CD14-positive monocyte (primary cell): ENCODE measurements around the gene MNX1. TPM values are rescaled to one million over a fixed set of nuclear protein-coding genes. Genes with fewer than 3 reads are reported as not detected.

Source experiments
- DNase-seq, 3 donors: peaks; one replicate each; pipeline ENCODE4 v3.0.0-alpha.2; 2011 to 2022
- H2AFZ ChIP-seq: 2 replicates; pipeline ENCODE4 v1.6.0; 2012; ENCODE audit warnings: mild to moderate bottlenecking, low read depth, low read length, inconsistent platforms; ENCODE audit not compliant: insufficient read depth, poor library complexity, severe bottlenecking
- H3K27ac ChIP-seq, 2 donors: 1 replicate in 1 of 2; 2 replicates in 1 of 2; pipeline ENCODE4 v1.5.1; 2012 to 2013; ENCODE audit warnings: low read length in 2 of 2, control low read depth in 1 of 2, inconsistent platforms in 1 of 2, low read depth in 1 of 2, mild to moderate bottlenecking in 1 of 2
- H3K27me3 ChIP-seq, 2 donors: one replicate each; pipeline versions ENCODE4 v1.6.0 to v1.6.1; 2011 to 2013; ENCODE audit warnings: low read length in 2 of 2; ENCODE audit not compliant: control insufficient read depth in 2 of 2, insufficient read depth in 2 of 2
- H3K36me3 ChIP-seq, 2 donors: replicated peaks in 1 of 2; 1 replicate in 1 of 2; 2 replicates in 1 of 2; pipeline versions ENCODE4 v1.5.1 to v1.6.1; 2012 to 2013; ENCODE audit warnings: low read length in 2 of 2, control low read depth in 1 of 2, inconsistent platforms in 1 of 2, mild to moderate bottlenecking in 1 of 2; ENCODE audit not compliant: insufficient read depth in 2 of 2, control insufficient read depth in 1 of 2
- H3K4me1 ChIP-seq, 2 donors: 1 replicate in 1 of 2; 2 replicates in 1 of 2; pipeline versions ENCODE4 v1.5.1 to v1.6.1; 2012 to 2013; ENCODE audit warnings: low read length in 2 of 2, control low read depth in 1 of 2, inconsistent platforms in 1 of 2, mild to moderate bottlenecking in 1 of 2, moderate library complexity in 1 of 2; ENCODE audit not compliant: insufficient read depth in 2 of 2, control insufficient read depth in 1 of 2
- H3K4me2 ChIP-seq: replicated peaks from 2 replicates; pipeline ENCODE3; 2012; ENCODE audit warnings: low read length, moderate library complexity, mild to moderate bottlenecking; ENCODE audit not compliant: poor library complexity, severe bottlenecking; ENCODE audit errors: extremely low read depth
- H3K4me3 ChIP-seq, 3 experiments: fragments of 200-600 bp in 1 of 3; sonication (generic) in 1 of 3; replicated peaks in 1 of 3; 1 replicate in 2 of 3; 2 replicates in 1 of 3; pipeline ENCODE4 v1.5.1; 2011 to 2013; ENCODE audit warnings: low read length in 3 of 3, mild to moderate bottlenecking in 3 of 3, control low read depth in 2 of 3, low read depth in 2 of 3, inconsistent platforms in 1 of 3, moderate library complexity in 1 of 3
- H3K79me2 ChIP-seq: 2 replicates; pipeline ENCODE4 v1.6.0; 2012; ENCODE audit warnings: mild to moderate bottlenecking, control low read depth, inconsistent platforms, low read length, moderate library complexity; ENCODE audit not compliant: insufficient read depth
- H3K9ac ChIP-seq: 2 replicates; pipeline ENCODE4 v1.6.0; 2017; ENCODE audit warnings: low read length, mild to moderate bottlenecking; ENCODE audit not compliant: insufficient read depth, poor library complexity, severe bottlenecking
- H3K9me3 ChIP-seq, 2 donors: replicated peaks in 1 of 2; 1 replicate in 1 of 2; 2 replicates in 1 of 2; pipeline versions ENCODE4 v1.5.1 to v1.6.1; 2012 to 2013; ENCODE audit warnings: low read length in 2 of 2, control low read depth in 1 of 2; ENCODE audit not compliant: control insufficient read depth in 1 of 2, insufficient read depth in 1 of 2
- H4K20me1 ChIP-seq: 2 replicates; pipeline ENCODE4 v1.6.0; 2012; ENCODE audit warnings: mild to moderate bottlenecking, low read length, control low read depth, moderate library complexity; ENCODE audit not compliant: insufficient read depth
- H3K27ac Mint-ChIP-seq, 7 donors: one replicate each; pipeline ENCODE4 v1.8.0; 2020; ENCODE audit warnings: mild to moderate bottlenecking in 7 of 7, mixed read lengths in 7 of 7, moderate library complexity in 6 of 7, inconsistent platforms in 2 of 7
- H3K27me3 Mint-ChIP-seq, 3 donors: one replicate each; pipeline ENCODE4 v1.8.0; 2021 to 2022; ENCODE audit warnings: low read depth in 3 of 3, mild to moderate bottlenecking in 3 of 3, mixed read lengths in 3 of 3, moderate library complexity in 3 of 3, inconsistent platforms in 1 of 3
- H3K36me3 Mint-ChIP-seq, 2 donors: one replicate each; pipeline ENCODE4 v1.8.0; 2020; ENCODE audit warnings: mixed read lengths in 2 of 2, inconsistent platforms in 1 of 2, mild to moderate bottlenecking in 1 of 2
- H3K4me1 Mint-ChIP-seq: one replicate; pipeline ENCODE4 v1.8.0; 2020; ENCODE audit warnings: mild to moderate bottlenecking, mixed read lengths
- H3K4me3 Mint-ChIP-seq, 2 donors: one replicate each; pipeline ENCODE4 v1.8.0; 2020; ENCODE audit warnings: mild to moderate bottlenecking in 2 of 2, mixed read lengths in 2 of 2, moderate library complexity in 1 of 2
- H3K9me3 Mint-ChIP-seq, 7 donors: one replicate each; pipeline ENCODE4 v1.8.0; 2020 to 2022; ENCODE audit warnings: mixed read lengths in 7 of 7, mild to moderate bottlenecking in 6 of 7, moderate library complexity in 6 of 7, inconsistent platforms in 2 of 7
- CTCF ChIP-seq: fragments of 200-600 bp; IDR thresholded peaks from one replicate; pipeline ENCODE4 v1.8.0; 2022; ENCODE audit warnings: antibody characterized with exemption, mild to moderate bottlenecking
- WGBS: methylation state at CpG from one replicate; pipeline ENCODE4 v1.1.5; 2013; ENCODE audit warnings: missing lambda C conversion rate; ENCODE audit not compliant: insufficient coverage; 5-methylcytosine and 5-hydroxymethylcytosine counted together
- intact Hi-C, 2 donors: fragments of 100-400 bp; cut with micrococcal nuclease; formaldehyde crosslinking; loops; one replicate each; pipeline versions ENCODE4 v1.15.0 to v1.15.1; 2023
- polyA plus RNA-seq, 3 donors: library from polyadenylated mRNA; depleted of rRNA in 1 of 3; unstranded in 2 of 3; stranded (reverse) in 1 of 3; fragments of 300-500 nt in 2 of 3; fragments of >200 nt in 1 of 3; fragmentation: Illumina TruSeq in 2 of 3; gene quantifications; 1 replicate in 2 of 3; 2 replicates in 1 of 3; pipeline ENCODE4 v1.2.3, GENCODE V29; 2012 to 2021

Gene MNX1
- polyA plus RNA-seq, 3 donors, result not detected

GRCh38 chr7:156985101-156985992, 25.1 kb downstream of the MNX1 start:
- Histone ChIP-seq H3K4me1 (no peaks in the 10 kb centered on the region), H3K9me3 (peaks cover 0 to 3% of the 10 kb centered on the region in 2 donors), H4K20me1 (no peaks in the 10 kb centered on the region), H3K27ac (no peak overlapping the region), H3K36me3 (no peaks in the 10 kb centered on the region), H3K79me2 (no peaks in the 10 kb centered on the region), H3K9ac (no peak overlapping the region), H2AFZ (no peak overlapping the region), H3K4me3 (no peak overlapping the region), H3K4me2 (no peak overlapping the region), H3K27me3 (no peaks in the 10 kb centered on the region)
- peaks cover 0 to 7% (median 2%) of the 10 kb centered on the region in 7 donors for H3K9me3 Mint-ChIP-seq
- intact Hi-C loops, result no loop called here
- DNase-seq, result no peak
- no peaks in the 10 kb centered on the region for H3K36me3 Mint-ChIP-seq
- H3K4me1 Mint-ChIP-seq, result no peaks in the 10 kb centered on the region
- no peak for TF ChIP-seq CTCF
- no peak overlapping the region for H3K27ac Mint-ChIP-seq
- H3K27me3 Mint-ChIP-seq, result peaks cover 4 to 9% (median 8%) of the 10 kb centered on the region in 3 donors
- H3K4me3 Mint-ChIP-seq, result no peak overlapping the region
- 94% methylated on average over 29 of the region's 29 CpGs for WGBS

- Mint-ChIP-seq H3K4me3 (no peak overlapping the region), H3K4me1 (no peaks in the 10 kb centered on the region), H3K27ac (no peak overlapping the region), H3K36me3 (peaks cover 1 to 6% of the 10 kb centered on the region in 2 donors), H3K27me3 (peaks cover 4 to 11% (median 8%) of the 10 kb centered on the region in 3 donors), H3K9me3 (peaks cover 6 to 13% (median 8%) of the 10 kb centered on the region in 7 donors)
- no peak overlapping the region for H3K9ac ChIP-seq
- no peaks in the 10 kb centered on the region for H3K79me2 ChIP-seq
- DNase-seq, result no peak
- no peak overlapping the region for H3K4me3 ChIP-seq
- intact Hi-C loops, result no loop called here
- H3K4me1 ChIP-seq, result no peaks in the 10 kb centered on the region
- no peak overlapping the region for H3K4me2 ChIP-seq
- H3K9me3 ChIP-seq, result peaks cover 5 to 10% of the 10 kb centered on the region in 2 donors
- H3K27me3 ChIP-seq, result no peaks in the 10 kb centered on the region
- no peak overlapping the region for H3K27ac ChIP-seq
- no peaks in the 10 kb centered on the region for H4K20me1 ChIP-seq
- no peak overlapping the region for H2AFZ ChIP-seq
- no peaks in the 10 kb centered on the region for H3K36me3 ChIP-seq
- no peak for TF ChIP-seq CTCF
- WGBS, result 96% methylated on average over 7 of the region's 14 CpGs
These were observed 26.1 kb downstream of the MNX1 start for GRCh38 chr7:156984174-156984891.
